ENCODE data around the gene ALG9. TPM values are rescaled to one million over a fixed set of nuclear protein-coding genes. Genes with fewer than 3 reads are reported as not detected.

ALG9 gene
- 16.4 to 21.3 TPM (median 20.4 TPM) in 5 replicates for total RNA-seq (2022; extraction: Qiagen RNA extraction; ENCODE audit: low read depth)

GRCh38 chr11:111870886-111871692 lies at the start of gene ALG9:
TSS of gene ALG9 (minus strand) at chr11:111871581. CDS start at chr11:111871482, 99 bp downstream.

DNA sequence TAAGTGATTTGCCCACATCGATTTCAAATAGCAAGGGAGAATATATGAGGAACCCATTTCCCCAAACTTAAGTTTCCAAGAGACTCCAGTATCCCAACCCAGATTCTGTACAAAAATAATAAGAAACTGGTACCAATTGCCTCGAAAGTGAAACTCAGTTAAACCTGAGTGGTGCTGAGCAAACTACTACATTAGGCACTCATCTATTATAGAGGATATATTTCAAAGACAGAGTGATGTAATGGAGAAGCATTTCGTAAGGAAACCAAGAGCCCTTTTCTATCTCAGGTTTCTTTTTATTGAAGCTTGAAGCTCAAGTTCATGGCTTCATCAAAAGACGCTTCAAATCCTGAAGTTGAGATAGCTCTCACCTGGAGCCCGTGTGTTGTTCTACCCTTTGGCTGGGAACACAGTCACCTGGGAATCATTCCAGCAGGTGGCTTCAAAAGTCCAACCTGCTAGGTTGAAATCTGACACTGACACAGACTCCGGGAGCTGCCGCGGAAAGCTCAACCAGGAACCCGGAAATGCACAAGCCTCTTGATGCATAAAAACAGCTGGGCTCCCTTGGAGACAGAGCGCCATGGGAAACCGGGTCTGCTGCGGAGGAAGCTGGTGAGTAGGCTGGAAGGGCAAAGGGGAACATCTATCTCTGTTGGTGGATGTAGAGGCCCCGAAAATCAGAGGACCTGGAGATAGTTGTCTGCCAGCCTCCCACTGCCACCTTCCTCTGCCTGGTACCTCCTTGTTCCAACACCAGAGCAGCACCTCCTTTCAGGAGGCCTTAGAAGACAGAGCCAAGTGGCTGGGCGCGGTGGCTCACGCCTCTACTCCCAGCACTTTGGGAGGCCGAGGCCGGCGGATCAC lies 47.2 kb upstream of the ALG9 start, which contains the start of gene C11orf52:
Gene C11orf52, plus strand, starts transcription at position 524 of the 867 bp plus-strand sequence. Its CDS starts 60 bp downstream, at position 584.

GRCh38 chr11:111912535-111912934 lies 41.2 kb upstream of the ALG9 start, which contains the start of gene HSPB2:
TSS of gene HSPB2 (plus strand) at chr11:111912734. CDS start at chr11:111912830, 96 bp downstream.

DNA sequence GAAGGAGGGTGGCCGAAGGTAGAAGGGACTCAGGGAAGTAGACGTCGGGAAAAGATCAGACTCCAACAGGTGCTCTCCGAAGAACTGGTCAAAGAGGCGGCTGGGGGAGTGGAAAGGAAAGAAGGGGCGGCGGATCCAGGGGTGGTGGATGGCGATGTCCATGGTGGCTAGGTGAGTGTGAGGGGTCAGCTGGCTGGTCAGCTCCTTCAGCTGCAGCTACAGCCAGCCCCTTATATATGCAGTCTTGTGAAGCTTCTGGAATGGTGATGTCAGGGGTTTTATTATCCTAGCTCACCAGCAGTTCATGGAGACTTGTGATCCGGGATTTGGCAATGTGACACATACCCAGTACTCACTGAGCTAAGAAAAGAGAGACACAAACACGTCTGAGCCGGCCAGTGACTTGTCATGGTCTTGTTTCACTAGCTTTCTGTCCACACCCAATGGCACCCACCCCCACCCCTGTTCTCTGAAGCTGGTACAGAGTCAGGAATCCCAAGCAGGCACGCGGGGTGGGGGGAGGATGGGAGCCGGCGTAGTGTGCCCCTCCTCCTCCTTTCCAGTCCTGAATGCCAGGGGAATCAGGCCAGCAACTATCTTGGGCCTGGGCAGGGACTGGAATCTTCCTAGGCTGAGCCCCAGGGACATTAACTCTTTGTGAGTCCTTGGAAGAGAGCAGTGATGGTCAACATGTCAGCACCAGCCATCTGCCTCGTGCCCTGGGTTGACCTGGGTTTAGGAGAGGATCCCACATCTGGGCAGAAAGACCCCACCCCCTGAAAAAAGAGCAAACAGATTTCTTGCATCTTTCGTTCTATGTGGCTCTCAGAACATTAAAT lies 40.4 kb upstream of the ALG9 start, which contains the start of gene CRYAB:
Gene CRYAB, minus strand, starts transcription at position 208 of the 839 bp plus-strand sequence. Its CDS starts 46 bp downstream, at position 162.

GRCh38 chr11:111878849-111879636 lies 7.7 kb upstream of the ALG9 start, which contains the start of the genes CFAP68 and FDXACB1:
TSS of gene CFAP68 (plus strand) at chr11:111879541. CDS start at chr11:111879561, 20 bp downstream.
TSS of gene FDXACB1 (minus strand) at chr11:111879165. CDS start at chr11:111879132, 33 bp downstream.

DNA sequence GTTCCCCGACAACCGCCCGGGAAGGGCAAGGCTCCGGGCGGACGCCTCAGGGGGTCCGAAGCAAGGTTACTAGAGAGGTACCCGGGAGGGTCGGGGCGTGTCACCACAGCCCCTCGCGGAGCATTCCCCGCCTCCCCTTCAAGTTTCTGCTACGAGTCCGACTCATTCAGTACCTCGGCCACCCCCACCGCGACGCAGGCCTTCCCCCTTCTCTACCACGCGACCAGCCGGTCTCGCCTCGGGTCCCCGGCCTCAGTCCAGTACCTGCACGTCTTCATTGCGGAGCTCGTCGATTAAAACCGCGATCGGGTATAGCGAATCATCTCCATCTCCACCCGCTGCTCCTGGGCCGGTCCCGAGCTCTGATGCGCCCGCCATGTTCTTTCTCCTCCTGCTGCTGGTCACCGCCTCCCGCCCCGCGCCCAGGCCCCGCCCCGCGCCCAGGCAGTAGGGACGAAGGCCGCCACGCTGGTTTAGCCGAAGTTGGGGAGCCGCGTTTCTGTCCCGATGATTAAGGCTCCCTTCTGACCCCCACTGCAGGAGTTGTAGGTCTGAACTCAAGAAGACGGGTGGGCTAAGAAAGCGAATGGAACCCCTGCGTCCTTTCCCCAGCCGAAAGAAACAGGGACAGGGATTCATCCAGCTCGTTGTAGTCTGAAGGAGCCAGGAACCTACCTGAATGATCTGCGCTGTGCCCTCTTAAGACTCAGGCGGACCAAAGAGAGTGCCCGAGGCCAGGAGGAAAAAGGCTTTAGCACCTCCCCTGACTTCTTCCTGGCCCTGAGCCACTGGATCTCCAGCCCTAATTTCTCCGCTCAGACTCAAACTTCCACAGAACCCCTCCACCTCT lies 105.2 kb downstream of the ALG9 start, which contains the start of gene PPP2R1B:
Gene PPP2R1B, minus strand, starts transcription at position 406 of the 850 bp plus-strand sequence. Its CDS starts 28 bp downstream, at position 378.

Other genes starting within 250 kb of the ALG9 start
- 14.9 to 18.9 TPM (median 17.0 TPM) in 5 replicates for gene PPP2R1B, start 105.2 kb downstream of the ALG9 start, total RNA-seq (2022; extraction: Qiagen RNA extraction; ENCODE audit: low read depth)
- gene FDXACB1, start 7.6 kb upstream of the ALG9 start, total RNA-seq (2022; extraction: Qiagen RNA extraction; ENCODE audit: low read depth) = 1.6 to 2.3 TPM (median 1.7 TPM) in 5 replicates
- 30.5 to 36.4 TPM (median 33.4 TPM) in 5 replicates for gene CFAP68, start 8.0 kb upstream of the ALG9 start, total RNA-seq (2022; extraction: Qiagen RNA extraction; ENCODE audit: low read depth)
- gene CRYAB, start 40.2 kb upstream of the ALG9 start, total RNA-seq (2022; extraction: Qiagen RNA extraction; ENCODE audit: low read depth) = 10.4 to 25.3 TPM (median 14.6 TPM) in 5 replicates
- 0.13 to 0.29 TPM in 2 of 5 replicates, not detected in the others for gene HSPB2, start 41.2 kb upstream of the ALG9 start, total RNA-seq (2022; extraction: Qiagen RNA extraction; ENCODE audit: low read depth)
- not detected in 5 replicates for gene C11orf52, start 47.3 kb upstream of the ALG9 start, total RNA-seq (2022; extraction: Qiagen RNA extraction; ENCODE audit: low read depth)
- gene DIXDC1, start 65.8 kb upstream of the ALG9 start, total RNA-seq (2022; extraction: Qiagen RNA extraction; ENCODE audit: low read depth) = 8.1 to 10.9 TPM (median 10.0 TPM) in 5 replicates
- gene DLAT, start 153.8 kb upstream of the ALG9 start, total RNA-seq (2022; extraction: Qiagen RNA extraction; ENCODE audit: low read depth) = 23.4 to 31.5 TPM (median 29.7 TPM) in 5 replicates
- 0.99 to 1.5 TPM (median 1.1 TPM) in 5 replicates for gene PIH1D2, start 202.4 kb upstream of the ALG9 start, total RNA-seq (2022; extraction: Qiagen RNA extraction; ENCODE audit: low read depth)
- gene NKAPD1, start 202.7 kb upstream of the ALG9 start, total RNA-seq (2022; extraction: Qiagen RNA extraction; ENCODE audit: low read depth) = 13.0 to 15.5 TPM (median 13.7 TPM) in 5 replicates
- 69.6 to 84.5 TPM (median 70.2 TPM) in 5 replicates for gene TIMM8B, start 215.2 kb upstream of the ALG9 start, total RNA-seq (2022; extraction: Qiagen RNA extraction; ENCODE audit: low read depth)
- gene SDHD, start 215.3 kb upstream of the ALG9 start, total RNA-seq (2022; extraction: Qiagen RNA extraction; ENCODE audit: low read depth) = 65.9 to 85.7 TPM (median 72.4 TPM) in 5 replicates

Measured in A549 treated with GW870086 at 1 μM for 4 hours (cell line).